ENCODE data around the gene ADH1A. TPM values are rescaled to one million over a fixed set of nuclear protein-coding genes. Genes with fewer than 3 reads are reported as not detected.

The ADH1A gene
- total RNA-seq, 1 donor from 2014 or later, result not detected

GRCh38 chr4:99310389-99310788, 19.6 kb upstream of the ADH1A start:
- H3K4me2 ChIP-seq, result no peak overlapping the region
- Mint-ChIP-seq H3K4me1 (peaks cover 5% of the 10 kb centered on the region), H3K27ac (no peak overlapping the region), H3K27me3 (ENCODE audit: insufficient read depth, low read depth) (peaks cover 2% of the 10 kb centered on the region), H3K4me3 (no peak overlapping the region), H3K36me3 (no peaks in the 10 kb centered on the region), H3K9me3 (no peaks in the 10 kb centered on the region)
- DNase-seq (ENCODE audit: low spot score), result no peak
- H3K36me3 ChIP-seq, result no peaks in the 10 kb centered on the region
- H3K4me1 ChIP-seq, result peaks cover 9% of the 10 kb centered on the region
- no peaks in the 10 kb centered on the region for H3K9me3 ChIP-seq (ENCODE audit: low read depth)
- H4K20me1 ChIP-seq (ENCODE audit: low read depth), result no peaks in the 10 kb centered on the region
- no peaks in the 10 kb centered on the region for H3K79me2 ChIP-seq (ENCODE audit: low read depth)
- TF ChIP-seq EZH2phosphoT487 (IDR thresholded peaks at IDR 0.05) (no peak), CTCF (IDR thresholded peaks at IDR 0.05) (no peak), EZH2 (IDR thresholded peaks at IDR 0.05) (no peak)
- no peak overlapping the region for H3K27ac ChIP-seq
- no peaks in the 10 kb centered on the region for H3F3A ChIP-seq (ENCODE audit: low read depth)
- H2AFZ ChIP-seq (replicated peaks), result no peak overlapping the region
- H3K27me3 ChIP-seq, result no peaks in the 10 kb centered on the region
- no peak overlapping the region for H3K4me3 ChIP-seq
- no peak overlapping the region for H3K9ac ChIP-seq

- Mint-ChIP-seq H3K4me1 (peaks cover 3% of the 10 kb centered on the region), H3K36me3 (no peaks in the 10 kb centered on the region), H3K9me3 (no peaks in the 10 kb centered on the region), H3K27me3 (ENCODE audit: insufficient read depth, low read depth) (no peaks in the 10 kb centered on the region), H3K4me3 (no peak overlapping the region), H3K27ac (no peak overlapping the region)
- H3F3A ChIP-seq (ENCODE audit: low read depth), result no peaks in the 10 kb centered on the region
- H4K20me1 ChIP-seq (ENCODE audit: low read depth), result no peaks in the 10 kb centered on the region
- no peak for DNase-seq (ENCODE audit: low spot score)
- no peak overlapping the region for H3K27ac ChIP-seq
- H3K4me3 ChIP-seq, result no peak overlapping the region
- H3K9ac ChIP-seq, result no peak overlapping the region
- no peak for TF ChIP-seq EZH2phosphoT487 (IDR thresholded peaks at IDR 0.05)
- no peak for TF ChIP-seq CTCF (IDR thresholded peaks at IDR 0.05)
- no peak for TF ChIP-seq EZH2 (IDR thresholded peaks at IDR 0.05)
- H3K4me2 ChIP-seq, result no peak overlapping the region
- H2AFZ ChIP-seq (replicated peaks), result no peak overlapping the region
- no peaks in the 10 kb centered on the region for H3K9me3 ChIP-seq (ENCODE audit: low read depth)
- H3K4me1 ChIP-seq, result peaks cover 9% of the 10 kb centered on the region
- H3K27me3 ChIP-seq, result no peaks in the 10 kb centered on the region
- no peaks in the 10 kb centered on the region for H3K79me2 ChIP-seq (ENCODE audit: low read depth)
- no peaks in the 10 kb centered on the region for H3K36me3 ChIP-seq
Observed at GRCh38 chr4:99305638-99306400, 15.0 kb upstream of the ADH1A start.

- H3K27ac ChIP-seq, result no peak overlapping the region
- no peak overlapping the region for H2AFZ ChIP-seq (replicated peaks)
- Mint-ChIP-seq H3K4me1 (no peaks in the 10 kb centered on the region), H3K27me3 (ENCODE audit: insufficient read depth, low read depth) (no peaks in the 10 kb centered on the region), H3K27ac (no peak overlapping the region), H3K4me3 (no peak overlapping the region), H3K9me3 (peaks cover 5% of the 10 kb centered on the region), H3K36me3 (no peaks in the 10 kb centered on the region)
- no peak overlapping the region for H3K4me2 ChIP-seq
- H3K4me3 ChIP-seq, result no peak overlapping the region
- TF ChIP-seq EZH2 (IDR thresholded peaks at IDR 0.05), result no peak
- TF ChIP-seq CTCF (IDR thresholded peaks at IDR 0.05), result no peak
- TF ChIP-seq EZH2phosphoT487 (IDR thresholded peaks at IDR 0.05), result no peak
- H3K4me1 ChIP-seq, result no peaks in the 10 kb centered on the region
- no peaks in the 10 kb centered on the region for H3K27me3 ChIP-seq
- no peaks in the 10 kb centered on the region for H3F3A ChIP-seq (ENCODE audit: low read depth)
- no peaks in the 10 kb centered on the region for H3K36me3 ChIP-seq
- no peaks in the 10 kb centered on the region for H4K20me1 ChIP-seq (ENCODE audit: low read depth)
- H3K9me3 ChIP-seq (ENCODE audit: low read depth), result no peaks in the 10 kb centered on the region
- no peak for DNase-seq (ENCODE audit: low spot score)
- H3K79me2 ChIP-seq (ENCODE audit: low read depth), result no peaks in the 10 kb centered on the region
- H3K9ac ChIP-seq, result no peak overlapping the region
Observed at GRCh38 chr4:99301376-99302164, 10.8 kb upstream of the ADH1A start.

Data from neural progenitor cell (in vitro differentiated cells).